ENCODE data around the gene AP5Z1.

GRCh38 chr7:4772306-4772705 lies 3.1 kb upstream of the AP5Z1 start:
- TF ChIP-seq ZNF302 (CRISPR knock-in tag; IDR thresholded peaks at IDR 0.05) (no peak), POLR2A (IDR thresholded peaks at IDR 0.05; ENCODE audit: low read length) (no peak), REST (IDR thresholded peaks at IDR 0.05) (no peak), CTCF (IDR thresholded peaks at IDR 0.05) (no peak), NR3C1 (IDR thresholded peaks at IDR 0.05) (no peak), MAX (IDR thresholded peaks at IDR 0.05) (no peak), FOSL2 (IDR thresholded peaks at IDR 0.05) (no peak), FOSL2 (CRISPR knock-in tag; IDR thresholded peaks at IDR 0.05) (no peak), SREBF2 (IDR thresholded peaks at IDR 0.05) (no peak), NFE2L2 (conservative IDR thresholded peaks at IDR 0.05; ENCODE audit: low read length) (no peak), HDAC2 (IDR thresholded peaks at IDR 0.05) (no peak), JUN (IDR thresholded peaks at IDR 0.05) (no peak)
